GM12801 (cell line): ENCODE results near the gene TXLNB.

Experiments used
- CTCF ChIP-seq: IDR thresholded peaks from one replicate; pipeline ENCODE4 v1.5.1; 2011; ENCODE audit warnings: control low read depth; ENCODE audit not compliant: insufficient read length; ENCODE audit errors: extremely low read depth

Gene TXLNB

GRCh38 chr6:139324301-139324555 lies 32.4 kb upstream of the TXLNB start:
- TF ChIP-seq CTCF: no peak

GRCh38 chr6:139323511-139324300 lies 31.9 kb upstream of the TXLNB start:
- TF ChIP-seq CTCF: no peak

GRCh38 chr6:139320081-139320480 lies 28.3 kb upstream of the TXLNB start:
- TF ChIP-seq CTCF: no peak

- no peak for TF ChIP-seq CTCF
Observed at GRCh38 chr6:139316622-139317317, 25.0 kb upstream of the TXLNB start.

GRCh38 chr6:139313784-139314545 lies 22.2 kb upstream of the TXLNB start:
- no peak for TF ChIP-seq CTCF

GRCh38 chr6:139313229-139313628 lies 21.4 kb upstream of the TXLNB start:
- TF ChIP-seq CTCF: no peak

- TF ChIP-seq CTCF: no peak
Observed at GRCh38 chr6:139311831-139312230, 20.0 kb upstream of the TXLNB start.
